OCI-LY1 (cell line): Measurements from ENCODE around the gene GLMP.

Experiments
- H2AFZ ChIP-seq: fragments of 200-600 bp; sonication (generic), shearing (Covaris generic); 2 replicates; pipeline ENCODE4 v1.6.0; 2014; ENCODE audit warnings: antibody characterized with exemption, mild to moderate bottlenecking, low read length
- H3F3A ChIP-seq: fragments of 200-600 bp; sonication (generic), shearing (Covaris generic); 2 replicates; pipeline ENCODE4 v1.6.0; 2014; ENCODE audit warnings: mild to moderate bottlenecking, antibody characterized with exemption, low read length, moderate library complexity; ENCODE audit not compliant: insufficient read depth
- H3K27ac ChIP-seq: fragments of 200-600 bp; sonication (generic); 2 replicates; pipeline ENCODE4 v1.5.1; 2014; ENCODE audit warnings: low read length, mixed run types, mild to moderate bottlenecking, low read depth; ENCODE audit not compliant: poor library complexity, severe bottlenecking
- H3K27me3 ChIP-seq: fragments of 200-600 bp; sonication (generic); 2 replicates; pipeline ENCODE4 v1.6.0; 2014; ENCODE audit warnings: antibody characterized with exemption, mild to moderate bottlenecking, low read length, moderate library complexity; ENCODE audit not compliant: insufficient read depth
- H3K36me3 ChIP-seq: fragments of 200-600 bp; sonication (generic); 2 replicates; pipeline ENCODE4 v1.6.1; 2014; ENCODE audit warnings: mild to moderate bottlenecking, antibody characterized with exemption, low read length, moderate library complexity, mixed read lengths; ENCODE audit not compliant: insufficient read depth
- H3K4me1 ChIP-seq: fragments of 200-600 bp; sonication (generic); 2 replicates; pipeline ENCODE4 v1.5.1; 2014; ENCODE audit warnings: mild to moderate bottlenecking, low read length, moderate library complexity; ENCODE audit not compliant: insufficient read depth, severe bottlenecking
- H3K4me2 ChIP-seq: fragments of 200-600 bp; sonication (generic), shearing (Covaris generic); 2 replicates; pipeline ENCODE4 v1.6.1; 2014; ENCODE audit warnings: low read length
- H3K4me3 ChIP-seq: fragments of 200-600 bp; sonication (generic); 2 replicates; pipeline ENCODE4 v1.5.1; 2014; ENCODE audit warnings: low read length, low read depth, mild to moderate bottlenecking, mixed read lengths; ENCODE audit not compliant: poor library complexity, severe bottlenecking
- H3K79me2 ChIP-seq: fragments of 200-600 bp; shearing (Covaris generic); 2 replicates; pipeline ENCODE4 v1.6.1; 2016; ENCODE audit warnings: mixed run types, low read length, mixed read lengths; ENCODE audit not compliant: insufficient read depth
- H3K9ac ChIP-seq: fragments of 200-600 bp; sonication (generic), shearing (Covaris generic); 2 replicates; pipeline ENCODE4 v1.6.1; 2014; ENCODE audit warnings: mild to moderate bottlenecking, low read length, mixed read lengths
- H3K9me2 ChIP-seq: fragments of 200-600 bp; sonication (generic), shearing (Covaris generic); 2 replicates; pipeline ENCODE4 v1.6.1; 2014; ENCODE audit warnings: low read depth, mild to moderate bottlenecking, low read length, mixed read lengths
- H3K9me3 ChIP-seq: fragments of 200-600 bp; shearing (Covaris generic); 2 replicates; pipeline ENCODE4 v1.6.1; 2014; ENCODE audit warnings: low read length, mixed read lengths
- H4K20me1 ChIP-seq: fragments of 200-600 bp; sonication (generic), shearing (Covaris generic); 2 replicates; pipeline ENCODE4 v1.6.0; 2016; ENCODE audit warnings: mild to moderate bottlenecking, low read length; ENCODE audit not compliant: insufficient read depth
- CTCF ChIP-seq: fragments of 200-600 bp; sonication (generic), shearing (Covaris generic); IDR thresholded peaks from 2 replicates; pipeline ENCODE4 v1.5.1; 2017; ENCODE audit warnings: mild to moderate bottlenecking, antibody characterized with exemption, low read length, moderate library complexity, mixed read lengths
- EZH2 ChIP-seq: fragments of 200-600 bp; sonication (generic), shearing (Covaris generic); IDR thresholded peaks from 2 replicates; pipeline ENCODE4 v1.8.0; 2017; ENCODE audit warnings: borderline replicate concordance, mixed run types, mild to moderate bottlenecking, antibody characterized with exemption, low read length, moderate library complexity, mixed read lengths

Gene GLMP

GRCh38 chr1:156282479-156283222 is 12.8 kb downstream of the GLMP start, which contains the start of gene SMG5:
TSS of gene SMG5 (minus strand) at chr1:156282825. CDS start at chr1:156282680, 145 bp downstream.
- peak within 1 kb of the TSS; percentile 95 for H3K4me3 ChIP-seq
- peak within 1 kb of the TSS; percentile 97 for H3K4me2 ChIP-seq
- peak within 1 kb of the TSS; percentile 51; the same call in 1 of the 2 replicates for H2AFZ ChIP-seq
- H3K9me3 ChIP-seq, result no peaks in the 10 kb centered on the region
- TF ChIP-seq CTCF, result no peak
- no peak for TF ChIP-seq EZH2
- no peaks in the 10 kb centered on the region for H3F3A ChIP-seq
- peak within 1 kb of the TSS; percentile 79 for H3K27ac ChIP-seq
- H3K27me3 ChIP-seq, result no peaks in the 10 kb centered on the region
- peaks cover 29% of the 10 kb centered on the region for H3K4me1 ChIP-seq
- H3K9ac ChIP-seq, result peak within 1 kb of the TSS; percentile 98
- no peaks in the 10 kb centered on the region for H3K9me2 ChIP-seq
- H3K79me2 ChIP-seq, result peaks cover 37% of the 10 kb centered on the region
- no peaks in the 10 kb centered on the region for H4K20me1 ChIP-seq
- peaks cover 29% of the 10 kb centered on the region for H3K36me3 ChIP-seq

- TF ChIP-seq CTCF (no peak), EZH2 (no peak)
Observed at GRCh38 chr1:156281693-156282478, 13.6 kb downstream of the GLMP start.

GRCh38 chr1:156281281-156281680 is 14.2 kb downstream of the GLMP start:
- no peaks in the 10 kb centered on the region for H3K9me2 ChIP-seq
- H3K4me2 ChIP-seq, result peak overlapping the region; percentile 97
- no peaks in the 10 kb centered on the region for H4K20me1 ChIP-seq
- H3K4me1 ChIP-seq, result peaks cover 29% of the 10 kb centered on the region
- peak; percentile 32 for TF ChIP-seq CTCF
- no peak for TF ChIP-seq EZH2
- peaks cover 43% of the 10 kb centered on the region for H3K36me3 ChIP-seq
- no peak overlapping the region for H2AFZ ChIP-seq
- peak overlapping the region; percentile 79 for H3K27ac ChIP-seq
- H3F3A ChIP-seq, result no peaks in the 10 kb centered on the region
- peaks cover 37% of the 10 kb centered on the region for H3K79me2 ChIP-seq
- H3K9me3 ChIP-seq, result no peaks in the 10 kb centered on the region
- H3K27me3 ChIP-seq, result no peaks in the 10 kb centered on the region
- peak overlapping the region; percentile 95 for H3K4me3 ChIP-seq
- peak overlapping the region; percentile 98 for H3K9ac ChIP-seq

More at GRCh38 chr1:156281693-156282478, 13.6 kb downstream of the GLMP start:
- Histone ChIP-seq H3K4me1 (peaks cover 29% of the 10 kb centered on the region), H3K36me3 (peaks cover 37% of the 10 kb centered on the region), H3K27me3 (no peaks in the 10 kb centered on the region), H3F3A (no peaks in the 10 kb centered on the region), H3K9me3 (no peaks in the 10 kb centered on the region), H3K4me3 (peak overlapping the region; percentile 95), H3K79me2 (peaks cover 37% of the 10 kb centered on the region), H3K4me2 (peak overlapping the region; percentile 97), H3K9ac (peak overlapping the region; percentile 98), H4K20me1 (no peaks in the 10 kb centered on the region), H3K9me2 (no peaks in the 10 kb centered on the region), H3K27ac (peak overlapping the region; percentile 79), H2AFZ (no peak overlapping the region)
